H54 (cell line): ENCODE measurements around the gene STOX1.
"Not testable (repeated sequence)": the region's sequence is repeated elsewhere in the genome, so short reads cannot be mapped to it uniquely, and the experiment has no call there.

Experiments
- DNase-seq: peaks from one replicate; pipeline ENCODE4 v3.0.0; 2011; ENCODE audit warnings: low spot score, mixed read lengths; ENCODE audit not compliant: insufficient read length
- FAIRE-seq: peaks from 3 replicates; lab custom pipeline; 2011; peaks lifted over from hg19 to GRCh38; lab: Jason Lieb, UNC
- POLR2A ChIP-seq: IDR thresholded peaks from 2 replicates; pipeline ENCODE4 v1.6.1; 2011; ENCODE audit warnings: low read depth, mild to moderate bottlenecking, low read length

Gene STOX1

DNA sequence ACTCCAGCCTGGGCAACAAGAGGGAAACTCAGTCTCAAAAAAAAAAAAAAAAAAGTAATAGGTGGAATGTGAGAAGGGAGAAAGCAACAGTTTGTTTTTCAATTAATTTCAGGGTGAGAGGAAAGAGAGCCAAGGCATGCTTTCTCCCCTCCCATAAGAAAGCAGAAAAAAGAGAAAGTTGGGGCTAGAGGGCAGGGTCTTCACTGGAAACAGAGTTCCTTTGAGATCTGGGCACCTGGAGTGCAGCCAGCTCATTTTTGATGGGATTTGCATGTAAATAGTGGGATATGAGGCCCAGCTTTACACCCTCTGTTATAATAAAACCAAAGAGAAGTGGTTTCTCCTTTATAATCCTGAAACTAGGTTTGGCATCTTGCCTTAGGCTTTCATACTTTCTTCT lies 13.8 kb upstream of the STOX1 start:
- TF ChIP-seq POLR2A: no peak
- DNase-seq: no peak
- FAIRE-seq: no peak

GRCh38 chr10:68816796-68817412 lies 10.4 kb upstream of the STOX1 start:
- DNase-seq: no peak
- FAIRE-seq: no peak
- TF ChIP-seq POLR2A: no peak

DNA sequence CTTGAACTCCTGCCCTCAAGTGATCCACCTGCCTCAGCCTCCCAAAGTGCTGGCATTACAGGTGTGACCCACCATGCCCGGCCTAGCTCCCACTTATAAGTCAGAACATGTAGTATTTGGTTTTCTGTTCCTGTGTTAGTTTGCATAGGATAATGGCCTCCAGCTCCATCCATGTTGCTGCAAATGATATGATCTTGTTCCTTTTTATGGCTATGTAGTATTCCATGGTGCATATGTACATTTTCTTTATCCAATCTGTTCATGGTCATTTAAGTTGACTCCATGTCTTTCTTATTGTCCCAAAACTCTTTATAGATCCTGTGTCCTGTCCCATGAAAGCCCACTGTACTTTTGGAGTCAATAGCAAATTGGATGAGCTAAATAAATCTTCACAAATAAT lies 7.0 kb upstream of the STOX1 start:
- DNase-seq, FAIRE-seq: not testable (repeated sequence)

GRCh38 chr10:68822626-68823025 lies 4.7 kb upstream of the STOX1 start:
- DNase-seq, FAIRE-seq: not testable (repeated sequence)

- FAIRE-seq, DNase-seq: not testable (repeated sequence)
These were observed 245 bp downstream of the STOX1 start for GRCh38 chr10:68827592-68827959.

- not testable (repeated sequence) for FAIRE-seq, DNase-seq
These were observed 811 bp downstream of the STOX1 start for GRCh38 chr10:68828083-68828601.

GRCh38 chr10:68828833-68829232 lies 1.5 kb downstream of the STOX1 start:
- DNase-seq (no peak), FAIRE-seq (no peak)
- TF ChIP-seq POLR2A: no peak

GRCh38 chr10:68829521-68829920 lies 2.2 kb downstream of the STOX1 start:
- TF ChIP-seq POLR2A: no peak
- DNase-seq: no peak
- FAIRE-seq: no peak

GRCh38 chr10:68829952-68830351 lies 2.6 kb downstream of the STOX1 start:
- DNase-seq (no peak), FAIRE-seq (no peak)
- no peak for TF ChIP-seq POLR2A

DNA sequence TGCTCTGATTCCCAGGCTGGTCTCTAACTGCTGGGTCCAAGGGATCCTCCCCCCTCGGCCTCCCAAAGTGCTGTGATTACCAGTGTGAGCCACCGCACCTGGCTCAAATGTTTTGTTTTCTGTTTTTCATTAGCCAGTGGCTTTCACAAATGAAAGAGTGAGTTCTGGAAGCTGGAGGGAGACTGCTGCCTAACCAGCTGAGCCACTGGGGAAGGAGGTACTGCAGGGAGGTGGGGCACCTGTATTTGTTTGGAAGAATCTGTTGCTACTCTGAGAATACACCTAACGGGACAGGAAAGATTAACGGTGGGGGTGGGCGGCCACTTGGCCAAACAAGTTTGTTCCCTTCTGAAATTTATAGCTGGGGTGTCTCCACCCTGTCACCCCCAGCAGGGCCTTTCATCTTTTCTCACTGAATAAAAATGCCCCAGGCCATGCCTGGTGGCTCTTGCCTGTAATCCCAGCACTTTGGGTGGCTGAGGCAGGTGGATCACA lies 4.7 kb downstream of the STOX1 start:
- FAIRE-seq (no peak), DNase-seq (no peak)
- TF ChIP-seq POLR2A: no peak

DNA sequence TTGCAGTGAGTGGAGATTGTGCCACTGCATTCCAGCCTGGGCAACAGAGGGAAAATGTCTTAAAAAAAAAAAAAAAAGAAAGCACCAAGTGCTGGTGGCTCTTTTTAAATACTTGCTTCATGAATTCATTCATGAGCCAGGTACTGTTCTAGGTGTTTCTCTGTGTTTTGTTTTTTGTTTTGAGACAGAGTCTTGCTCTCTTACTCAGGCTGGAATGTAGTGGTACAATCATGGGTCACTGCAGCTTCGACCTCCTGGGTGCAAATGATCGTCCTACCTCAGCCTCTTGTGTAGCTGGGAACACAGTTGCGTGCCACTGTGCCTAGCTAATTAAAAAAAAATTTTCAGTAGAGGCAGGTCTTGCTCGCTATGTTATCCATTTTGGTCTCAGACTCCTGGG lies 5.3 kb downstream of the STOX1 start:
- FAIRE-seq (no peak), DNase-seq (no peak)
- TF ChIP-seq POLR2A: no peak

- no peak for FAIRE-seq
- no peak for DNase-seq
- TF ChIP-seq POLR2A: no peak
These were observed 10.4 kb downstream of the STOX1 start for GRCh38 chr10:68837626-68838322.

GRCh38 chr10:68840650-68841049 lies 13.3 kb downstream of the STOX1 start:
- DNase-seq, FAIRE-seq: not testable (repeated sequence)

DNA sequence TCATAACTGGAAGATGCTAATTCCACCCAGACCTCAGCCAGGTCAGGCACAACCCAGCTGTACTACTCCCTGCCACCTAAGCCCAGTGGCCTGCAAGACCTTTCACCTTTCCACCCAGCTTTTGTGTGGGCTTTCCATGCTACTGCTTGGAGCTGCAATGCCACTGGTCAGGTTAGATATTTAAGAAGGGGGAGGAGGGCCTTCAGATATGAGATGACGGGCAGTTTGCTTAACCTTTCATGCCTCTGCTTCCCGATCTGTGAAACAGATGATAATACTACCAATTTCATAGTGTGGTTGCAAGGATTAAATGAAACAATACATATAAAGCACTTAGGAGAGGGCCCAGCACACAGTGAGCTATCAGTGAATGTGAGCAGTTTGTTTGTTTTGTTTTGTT lies 20.9 kb downstream of the STOX1 start:
- FAIRE-seq (no peak), DNase-seq (no peak)
- TF ChIP-seq POLR2A: no peak

- no peak for TF ChIP-seq POLR2A
- no peak for DNase-seq
- FAIRE-seq: no peak
These were observed 21.5 kb downstream of the STOX1 start for GRCh38 chr10:68848806-68849205.
